HEK293T (cell line): ENCODE data around the gene SETD3.
A peak's percentile ranks its signal among the peaks of the same experiment; 100 is the strongest.

Experiments used
- CTCF ChIA-PET: fragments of 350-600 bp; formaldehyde crosslinking; extraction: SDS; loops from one replicate; lab custom pipeline; 2021; ENCODE audit warnings: antibody characterized with exemption, inconsistent platforms; lab: Yijun Ruan, JAX
- POLR2A ChIA-PET: fragments of 350-600 bp; formaldehyde crosslinking; extraction: SDS; loops from one replicate; lab custom pipeline; 2020; ENCODE audit warnings: antibody characterized with exemption, inconsistent platforms; lab: Yijun Ruan, JAX
- DNase-seq: peaks from one replicate; pipeline ENCODE4 v3.0.0; 2012; ENCODE audit warnings: mixed read lengths; ENCODE audit errors: extremely low spot score
- ARNT ChIP-seq: fragments of 450-650 bp; IDR thresholded peaks from 2 replicates; pipeline ENCODE4 v1.6.1; 2017; ENCODE audit warnings: mild to moderate bottlenecking
- BHLHE40 ChIP-seq: fragments of 450-650 bp; IDR thresholded peaks from 2 replicates; pipeline ENCODE4 v1.6.1; 2016; ENCODE audit warnings: mild to moderate bottlenecking, moderate library complexity, borderline replicate concordance
- CTBP1 ChIP-seq: fragments of 450-650 bp; IDR thresholded peaks from 2 replicates; pipeline ENCODE4 v1.6.1; 2016; ENCODE audit warnings: borderline replicate concordance
- ELF4 ChIP-seq: fragments of 450-650 bp; IDR thresholded peaks from 2 replicates; pipeline ENCODE4 v1.6.1; 2017; ENCODE audit warnings: antibody characterized with exemption
- FOXA1 ChIP-seq: fragments of 450-650 bp; IDR thresholded peaks from 2 replicates; pipeline ENCODE4 v1.6.1; 2016; ENCODE audit warnings: mild to moderate bottlenecking
- FOXK2 ChIP-seq: fragments of 450-650 bp; IDR thresholded peaks from 2 replicates; pipeline ENCODE4 v1.6.1; 2016; ENCODE audit warnings: mild to moderate bottlenecking
- FOXM1 ChIP-seq: fragments of 450-650 bp; IDR thresholded peaks from 2 replicates; pipeline ENCODE4 v1.6.1; 2017; ENCODE audit warnings: mild to moderate bottlenecking, borderline replicate concordance
- HDGF ChIP-seq: fragments of 450-650 bp; IDR thresholded peaks from 2 replicates; pipeline ENCODE4 v1.6.1; 2017; ENCODE audit warnings: antibody characterized with exemption, borderline replicate concordance
- L3MBTL2 ChIP-seq: fragments of 450-650 bp; conservative IDR thresholded peaks from 2 replicates; pipeline ENCODE4 v1.6.1; 2016; ENCODE audit warnings: mild to moderate bottlenecking
- LEF1 ChIP-seq: fragments of 450-650 bp; IDR thresholded peaks from 2 replicates; pipeline ENCODE4 v1.6.1; 2017; ENCODE audit warnings: mild to moderate bottlenecking, borderline replicate concordance
- NFRKB ChIP-seq: fragments of 450-650 bp; IDR thresholded peaks from 2 replicates; pipeline ENCODE4 v1.6.1; 2016; ENCODE audit warnings: mild to moderate bottlenecking, moderate library complexity
- SP1 ChIP-seq: fragments of 450-650 bp; IDR thresholded peaks from 2 replicates; pipeline ENCODE4 v1.6.1; 2017
- SUZ12 ChIP-seq: fragments of 450-650 bp; IDR thresholded peaks from 2 replicates; pipeline ENCODE4 v1.6.1; 2016; ENCODE audit warnings: mild to moderate bottlenecking
- TARDBP ChIP-seq: fragments of 450-650 bp; IDR thresholded peaks from 2 replicates; pipeline ENCODE4 v1.6.1; 2016
- ZNF384 ChIP-seq: fragments of 450-650 bp; IDR thresholded peaks from 2 replicates; pipeline ENCODE4 v1.6.1; 2016
- TF ChIP-seq, protein P1 (sequence below): fragments of 450-650 bp; IDR thresholded peaks from 2 replicates; pipeline ENCODE4 v1.6.1; 2016

Gene SETD3

DNA sequence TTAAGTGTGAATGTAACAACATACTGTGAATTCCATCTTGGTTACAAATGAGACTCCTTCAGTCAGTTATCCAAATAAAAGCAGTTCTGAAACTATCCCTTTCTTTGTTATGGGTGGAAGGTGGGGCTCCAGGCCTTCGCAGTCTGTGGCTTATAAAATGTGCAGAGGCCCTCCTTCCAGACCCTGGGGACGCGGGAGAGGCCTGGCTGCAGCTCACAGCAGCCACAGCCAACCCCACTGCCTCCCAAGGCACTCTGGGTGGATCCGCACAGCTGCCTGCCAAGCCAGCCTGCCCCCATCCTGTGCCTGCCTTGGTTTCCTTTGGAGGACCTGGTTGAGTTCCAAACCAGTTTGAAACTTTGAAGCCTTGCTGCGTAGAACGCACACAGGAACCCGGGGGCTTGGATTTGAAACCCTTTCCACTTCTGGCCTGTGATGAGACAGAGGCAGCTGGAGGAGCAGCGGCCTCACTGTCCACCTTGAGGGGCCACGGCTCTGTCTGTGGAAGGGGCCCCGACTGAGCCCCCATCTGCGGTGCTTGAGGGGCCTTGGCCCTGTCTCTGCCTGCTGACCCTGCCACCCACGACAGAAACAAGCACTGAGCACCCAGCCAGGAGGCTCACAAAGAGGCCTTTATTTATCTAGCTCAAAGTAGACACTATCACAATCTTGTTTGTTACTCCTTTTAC lies 30.9 kb upstream of the SETD3 start:
- ChIA-PET POLR2A (no interaction called here), CTCF (interaction anchor here (0.6 kb wide), 1 partner anchor 118 kb away, joined by 3 read pairs; no protein-coding TSS in a partner anchor)
- no peak for TF ChIP-seq LEF1
- TF ChIP-seq, protein P1, sequence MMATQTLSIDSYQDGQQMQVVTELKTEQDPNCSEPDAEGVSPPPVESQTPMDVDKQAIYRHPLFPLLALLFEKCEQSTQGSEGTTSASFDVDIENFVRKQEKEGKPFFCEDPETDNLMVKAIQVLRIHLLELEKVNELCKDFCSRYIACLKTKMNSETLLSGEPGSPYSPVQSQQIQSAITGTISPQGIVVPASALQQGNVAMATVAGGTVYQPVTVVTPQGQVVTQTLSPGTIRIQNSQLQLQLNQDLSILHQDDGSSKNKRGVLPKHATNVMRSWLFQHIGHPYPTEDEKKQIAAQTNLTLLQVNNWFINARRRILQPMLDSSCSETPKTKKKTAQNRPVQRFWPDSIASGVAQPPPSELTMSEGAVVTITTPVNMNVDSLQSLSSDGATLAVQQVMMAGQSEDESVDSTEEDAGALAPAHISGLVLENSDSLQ = no peak
- TF ChIP-seq NFRKB = no peak
- no peak for TF ChIP-seq BHLHE40
- no peak for TF ChIP-seq L3MBTL2
- no peak for TF ChIP-seq SUZ12
- no peak for TF ChIP-seq FOXK2
- DNase-seq = no peak

DNA sequence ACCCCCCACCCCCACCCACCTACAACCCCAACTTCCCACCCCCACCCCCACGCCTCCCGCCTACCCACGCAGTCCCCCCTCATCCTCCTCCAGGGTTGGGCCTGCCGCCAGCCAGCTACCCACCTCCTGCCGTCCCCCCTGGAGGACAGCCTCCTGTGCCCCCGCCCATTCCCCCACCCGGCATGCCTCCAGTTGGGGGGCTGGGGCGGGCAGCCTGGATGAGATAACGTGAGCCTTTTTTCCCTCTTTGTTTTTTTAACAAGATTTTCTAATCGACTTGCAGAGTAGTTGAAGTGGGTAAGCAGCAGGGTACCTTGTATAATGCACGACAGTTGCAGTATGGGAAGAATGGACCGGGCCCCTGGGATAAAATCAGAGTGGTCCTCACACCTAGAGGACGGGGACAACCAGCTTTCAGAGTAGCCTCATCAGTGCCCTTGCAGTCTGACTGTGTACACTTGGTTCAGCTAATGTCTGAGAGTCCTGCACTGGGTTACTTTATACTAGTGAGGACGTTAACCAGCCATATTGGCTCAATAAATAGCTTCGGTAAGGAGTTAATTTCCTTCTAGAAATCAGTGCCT lies 30.0 kb upstream of the SETD3 start:
- CTCF ChIA-PET = no interaction called here
- POLR2A ChIA-PET = no interaction called here
- no peak for DNase-seq
- TF ChIP-seq CTBP1 (no peak), FOXA1 (no peak), ARNT (no peak), FOXK2 (no peak), SP1 (no peak)

DNA sequence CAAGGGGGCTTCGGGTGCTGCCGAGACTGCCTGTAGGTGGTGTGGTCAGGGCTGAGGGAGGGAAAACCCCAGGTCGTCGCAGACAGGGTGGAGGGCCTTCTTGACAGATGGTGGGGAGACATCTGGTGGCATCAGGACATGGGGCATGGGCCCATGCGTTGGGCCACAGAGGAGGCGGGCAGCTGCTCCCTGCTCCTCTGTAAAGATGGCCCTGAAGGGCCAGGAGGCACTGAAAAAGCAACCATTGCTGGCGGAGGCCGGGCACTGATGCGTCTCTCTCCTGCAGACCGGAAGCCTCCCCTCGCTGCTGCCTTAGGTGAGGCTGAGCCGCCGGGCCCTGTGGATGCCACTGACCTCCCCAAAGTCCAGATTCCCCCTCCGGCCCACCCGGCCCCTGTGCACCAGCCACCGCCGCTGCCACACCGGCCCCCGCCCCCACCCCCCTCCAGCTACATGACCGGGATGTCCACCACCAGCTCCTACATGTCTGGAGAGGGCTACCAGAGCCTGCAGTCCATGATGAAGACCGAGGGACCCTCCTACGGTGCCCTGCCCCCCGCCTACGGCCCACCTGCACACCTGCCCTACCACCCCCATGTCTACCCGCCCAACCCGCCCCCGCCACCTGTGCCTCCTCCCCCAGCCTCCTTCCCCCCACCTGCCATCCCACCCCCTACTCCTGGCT lies 29.4 kb upstream of the SETD3 start:
- ChIA-PET CTCF (no interaction called here), POLR2A (no interaction called here)
- DNase-seq = no peak
- no peak for TF ChIP-seq HDGF
- TF ChIP-seq L3MBTL2 = no peak
- no peak for TF ChIP-seq ZNF384
- TF ChIP-seq FOXA1 = no peak
- no peak for TF ChIP-seq SUZ12
- TF ChIP-seq LEF1 = no peak
- TF ChIP-seq FOXM1 = no peak
- no peak for TF ChIP-seq ARNT
- TF ChIP-seq FOXK2 = no peak
- no peak for TF ChIP-seq BHLHE40
- no peak for TF ChIP-seq NFRKB
- no peak for TF ChIP-seq ELF4
- no peak for TF ChIP-seq CTBP1
- TF ChIP-seq, protein P1 = no peak
- no peak for TF ChIP-seq TARDBP
- TF ChIP-seq SP1 = no peak

DNA sequence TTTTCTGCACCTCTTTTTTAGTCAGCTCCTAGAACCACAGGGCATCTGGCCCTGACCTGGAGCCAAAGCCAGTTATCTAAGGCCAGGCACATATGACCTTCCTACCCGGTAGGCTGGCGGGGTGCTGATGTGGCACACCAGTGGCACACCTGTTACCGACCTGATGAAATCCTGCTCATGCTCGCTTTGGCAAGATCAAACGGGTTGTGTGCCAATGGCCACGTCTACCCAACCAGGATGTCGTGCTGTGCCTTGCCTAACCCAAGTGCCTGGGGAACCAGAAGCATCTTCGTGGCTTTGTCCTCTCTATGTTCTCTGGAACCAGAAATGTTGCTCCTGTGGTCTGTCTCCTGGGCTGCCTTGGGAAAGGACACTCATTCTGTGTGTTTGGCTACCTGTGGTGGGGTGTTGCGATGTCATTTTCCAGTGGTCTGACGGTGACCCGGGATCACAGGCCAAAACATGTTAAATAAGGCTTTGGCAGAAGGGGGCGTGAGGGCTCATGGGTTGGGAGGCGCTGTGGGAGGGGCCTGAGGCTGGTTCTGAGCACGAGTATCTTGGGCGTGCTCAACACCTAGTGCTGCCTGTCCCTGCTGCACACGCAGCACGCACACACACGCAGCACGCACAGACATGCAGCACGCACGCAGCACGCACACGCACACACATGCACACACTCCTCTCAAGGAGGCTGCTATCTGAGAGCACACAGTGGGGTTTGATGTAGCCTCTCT lies 28.4 kb upstream of the SETD3 start:
- TF ChIP-seq ZNF384 (no peak), FOXM1 (no peak), ARNT (no peak), BHLHE40 (no peak), FOXK2 (no peak)
- TF ChIP-seq, protein P1 = no peak
- ChIA-PET POLR2A (no interaction called here), CTCF (no interaction called here)
- DNase-seq = peak; percentile 8

DNA sequence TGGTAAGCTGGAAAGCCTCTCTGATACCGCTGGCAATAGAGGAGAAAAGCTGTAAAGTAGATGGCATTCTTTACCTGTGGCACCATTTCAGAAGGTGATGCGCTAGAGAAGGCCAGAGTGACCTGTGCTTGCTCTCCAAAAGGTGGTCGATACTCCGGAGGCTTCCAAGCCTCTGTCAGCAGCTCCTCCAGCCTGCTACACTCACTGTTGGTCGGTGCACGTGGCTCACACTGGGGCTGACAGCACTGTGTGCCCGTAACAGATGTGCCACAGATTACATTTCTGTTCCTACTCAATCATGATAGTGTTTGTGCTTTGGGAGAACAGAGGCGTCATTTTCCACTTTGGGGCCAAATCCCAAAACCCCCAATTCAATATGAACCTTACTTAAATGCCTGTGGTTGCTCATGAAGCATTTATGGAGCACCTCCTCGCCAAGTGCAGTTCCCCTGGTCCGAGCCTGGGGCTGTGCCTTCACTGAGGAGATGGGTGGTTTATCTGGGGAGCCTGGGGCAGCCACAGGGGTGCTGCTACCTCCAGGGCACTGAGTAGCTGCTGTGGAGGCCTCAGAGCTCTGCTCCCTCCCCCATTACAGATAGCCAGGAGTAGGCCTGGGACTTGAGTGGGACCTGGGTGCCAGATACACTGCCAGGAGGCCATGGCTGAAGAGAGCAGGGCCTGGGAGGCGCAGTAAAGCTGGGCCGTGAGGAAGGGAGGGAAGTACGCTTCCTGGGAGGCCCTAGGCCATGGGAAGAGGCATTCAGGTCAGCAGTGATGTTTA lies 27.4 kb upstream of the SETD3 start:
- no peak for DNase-seq
- ChIA-PET CTCF (no interaction called here), POLR2A (no interaction called here)
- no peak for TF ChIP-seq LEF1
- TF ChIP-seq ARNT = no peak
- no peak for TF ChIP-seq L3MBTL2
- TF ChIP-seq ZNF384 = no peak
- TF ChIP-seq NFRKB = no peak
- no peak for TF ChIP-seq FOXA1
- no peak for TF ChIP-seq FOXK2
- no peak for TF ChIP-seq SP1
- no peak for TF ChIP-seq CTBP1

DNA sequence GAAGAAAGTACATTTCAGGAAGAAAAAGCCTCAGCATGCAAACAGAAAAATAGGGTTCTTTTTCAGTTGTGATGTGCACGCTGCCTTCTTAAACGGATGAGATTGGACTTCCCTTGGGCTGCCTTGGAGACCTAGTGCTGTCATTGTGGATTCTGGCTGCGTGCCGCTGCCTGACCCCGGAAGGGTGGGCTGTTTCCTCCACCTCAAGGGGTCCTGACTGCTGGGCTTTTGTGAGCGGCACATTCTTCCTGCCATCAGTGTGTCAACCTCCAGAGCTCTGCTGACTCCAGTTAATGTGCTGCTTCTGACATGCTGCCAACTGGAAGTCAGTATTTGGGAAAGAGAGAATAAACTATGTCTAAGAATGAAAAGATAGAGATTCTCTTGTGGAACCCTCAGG lies 25.6 kb upstream of the SETD3 start:
- POLR2A ChIA-PET = no interaction called here
- TF ChIP-seq FOXA1 = no peak
- no peak for DNase-seq
- CTCF ChIA-PET = no interaction called here
